Measurements from ENCODE around the gene OXNAD1. TPM values are rescaled to one million over a fixed set of nuclear protein-coding genes. Genes with fewer than 3 reads are reported as not detected.

The OXNAD1 gene
- total and polyA plus RNA-seq, 5 donors from 2014 or later: 31.1 to 109 (median 60.6) TPM

DNA sequence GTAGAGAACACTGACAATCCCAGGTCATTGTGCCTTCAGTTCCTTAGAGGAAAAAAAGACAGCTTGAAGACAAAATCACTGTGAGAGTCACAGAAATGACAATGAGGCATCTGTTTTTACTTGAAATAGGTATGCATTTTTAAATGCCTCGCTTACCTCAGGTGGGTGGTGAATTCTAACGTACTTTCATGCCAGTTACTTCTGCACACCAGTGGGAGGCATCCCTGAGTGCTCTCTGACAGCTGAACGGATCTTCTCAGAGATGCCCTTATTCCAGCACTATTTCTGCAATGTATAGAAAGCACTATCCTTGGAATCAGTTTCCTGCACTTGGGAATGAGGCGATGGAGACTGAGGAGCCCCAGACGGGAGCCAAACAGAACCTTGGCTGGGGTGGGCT, 16.5 kb upstream of the OXNAD1 start:
- Mint-ChIP-seq H3K4me3 (no peak overlapping the region), H3K27ac (no peak overlapping the region)
- ATAC-seq (ENCODE audit: low read depth in 2 of 2): no peak

GRCh38 chr3:16249336-16249735, 15.7 kb upstream of the OXNAD1 start:
- peak in 1 of 3 donors; percentile 31 for DNase-seq

More for the DNA sequence above, 16.5 kb upstream of the OXNAD1 start:
- no peaks in the 10 kb centered on the region for H3K27me3 Mint-ChIP-seq
- H3K27ac ChIP-seq (ENCODE audit: insufficient read depth, low read length, poor library complexity, severe bottlenecking): no peak overlapping the region
- H3K27me3 ChIP-seq (ENCODE audit: control insufficient read depth, insufficient read depth, low read length): no peaks in the 10 kb centered on the region
- no peak overlapping the region for H3K4me3 ChIP-seq (ENCODE audit: low read depth, low read length)
- no peak for DNase-seq
- H3K36me3 Mint-ChIP-seq: peaks cover 1% of the 10 kb centered on the region
- no peaks in the 10 kb centered on the region for H3K9me3 ChIP-seq (ENCODE audit: control insufficient read depth in 2 of 2, low read length in 2 of 2)
- H3K9me3 Mint-ChIP-seq: no peaks in the 10 kb centered on the region
- peaks cover 0 to 10% (median 0%) of the 10 kb centered on the region in 4 donors for H3K4me1 Mint-ChIP-seq
- H3K4me1 ChIP-seq (ENCODE audit: control insufficient read depth, insufficient read depth, low read length, poor library complexity, severe bottlenecking): peaks cover 5% of the 10 kb centered on the region
- H3K36me3 ChIP-seq (ENCODE audit: control insufficient read depth, insufficient read depth, low read length): no peaks in the 10 kb centered on the region

DNA sequence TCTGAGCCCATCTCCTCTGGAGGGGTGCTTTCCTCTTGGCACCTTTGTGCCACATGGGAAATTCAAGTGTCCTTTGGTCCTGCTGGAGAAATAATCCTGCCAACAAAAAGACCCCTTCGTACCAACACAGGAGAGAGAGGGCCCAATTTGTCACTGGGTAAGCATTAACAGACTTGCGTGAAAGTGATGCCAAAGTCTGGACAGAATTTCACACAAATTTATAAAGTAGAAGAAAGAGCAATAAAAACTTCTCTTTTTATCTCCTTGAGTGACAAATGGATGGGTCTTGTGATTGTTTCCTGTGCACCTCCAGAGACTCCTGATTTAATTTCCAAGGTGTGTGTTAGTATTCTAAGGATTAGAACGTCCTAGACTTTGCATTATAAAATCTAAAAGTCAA, 15.1 kb upstream of the OXNAD1 start:
- H3K4me3 ChIP-seq (ENCODE audit: low read depth, low read length): no peak overlapping the region
- H3K27me3 Mint-ChIP-seq: no peaks in the 10 kb centered on the region
- H3K9me3 ChIP-seq (ENCODE audit: control insufficient read depth in 2 of 2, low read length in 2 of 2): no peaks in the 10 kb centered on the region
- no peaks in the 10 kb centered on the region for H3K36me3 Mint-ChIP-seq
- ATAC-seq (ENCODE audit: low read depth in 2 of 2): no peak
- H3K4me3 Mint-ChIP-seq: no peak overlapping the region
- no peak overlapping the region for H3K27ac ChIP-seq (ENCODE audit: insufficient read depth, low read length, poor library complexity, severe bottlenecking)
- H3K4me1 ChIP-seq (ENCODE audit: control insufficient read depth, insufficient read depth, low read length, poor library complexity, severe bottlenecking): peaks cover 5% of the 10 kb centered on the region
- no peaks in the 10 kb centered on the region for H3K9me3 Mint-ChIP-seq
- no peak overlapping the region for H3K27ac Mint-ChIP-seq
- H3K27me3 ChIP-seq (ENCODE audit: control insufficient read depth, insufficient read depth, low read length): no peaks in the 10 kb centered on the region
- no peak for DNase-seq
- H3K4me1 Mint-ChIP-seq: peaks cover 0 to 10% (median under 1%) of the 10 kb centered on the region in 4 donors
- no peaks in the 10 kb centered on the region for H3K36me3 ChIP-seq (ENCODE audit: control insufficient read depth, insufficient read depth, low read length)

More at GRCh38 chr3:16249336-16249735, 15.7 kb upstream of the OXNAD1 start:
- no peaks in the 10 kb centered on the region for H3K36me3 Mint-ChIP-seq
- peaks cover 5% of the 10 kb centered on the region for H3K4me1 ChIP-seq (ENCODE audit: control insufficient read depth, insufficient read depth, low read length, poor library complexity, severe bottlenecking)
- no peaks in the 10 kb centered on the region for H3K9me3 ChIP-seq (ENCODE audit: control insufficient read depth in 2 of 2, low read length in 2 of 2)
- H3K27ac Mint-ChIP-seq: no peak overlapping the region
- H3K9me3 Mint-ChIP-seq: no peaks in the 10 kb centered on the region
- no peak overlapping the region for H3K27ac ChIP-seq (ENCODE audit: insufficient read depth, low read length, poor library complexity, severe bottlenecking)
- peaks cover 0 to 10% (median 0%) of the 10 kb centered on the region in 4 donors for H3K4me1 Mint-ChIP-seq
- H3K4me3 ChIP-seq (ENCODE audit: low read depth, low read length): no peak overlapping the region
- H3K36me3 ChIP-seq (ENCODE audit: control insufficient read depth, insufficient read depth, low read length): no peaks in the 10 kb centered on the region
- no peak overlapping the region for H3K4me3 Mint-ChIP-seq
- H3K27me3 ChIP-seq (ENCODE audit: control insufficient read depth, insufficient read depth, low read length): no peaks in the 10 kb centered on the region
- no peaks in the 10 kb centered on the region for H3K27me3 Mint-ChIP-seq
- no peak for ATAC-seq (ENCODE audit: low read depth in 2 of 2)

DNA sequence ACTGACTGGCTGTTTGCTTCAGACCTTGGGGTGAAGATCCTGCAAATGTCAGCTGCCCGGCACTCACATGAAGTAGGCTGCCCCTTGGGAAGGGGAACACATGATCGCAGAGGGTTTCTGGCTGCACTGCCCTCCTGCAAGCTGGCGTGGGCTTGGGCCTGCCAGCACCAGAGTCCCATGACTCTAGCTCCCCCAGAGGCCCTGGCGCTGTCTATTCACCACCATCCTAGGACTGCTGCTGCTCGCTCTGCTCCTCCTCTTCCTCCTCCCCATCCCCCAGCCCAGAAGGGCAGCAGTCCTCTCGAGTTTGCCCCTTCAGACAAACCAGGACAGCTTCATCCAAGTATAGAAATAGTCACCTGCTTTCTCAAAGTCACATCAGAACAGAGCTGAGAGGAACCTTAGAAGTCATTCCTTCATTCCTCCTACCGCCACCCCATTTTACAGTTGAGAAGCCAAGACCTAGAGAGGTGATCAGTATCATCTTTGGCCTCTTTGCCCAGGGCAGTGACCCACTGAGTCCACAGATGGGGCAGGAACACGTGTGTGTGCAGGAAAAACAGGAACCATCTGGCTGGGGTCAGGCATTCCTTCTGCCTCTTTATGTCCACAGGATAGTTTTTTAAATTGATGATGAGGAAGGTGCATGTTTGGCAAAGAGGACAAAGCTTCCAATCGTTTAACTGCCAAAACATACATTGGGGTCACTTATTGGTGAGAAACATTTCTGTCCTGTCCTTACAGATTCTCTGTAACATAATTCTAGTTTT, 13.5 kb upstream of the OXNAD1 start:
- no peak overlapping the region for H3K4me3 Mint-ChIP-seq
- H3K4me1 Mint-ChIP-seq: peaks cover 0 to 10% (median 3%) of the 10 kb centered on the region in 4 donors
- H3K4me1 ChIP-seq (ENCODE audit: control insufficient read depth, insufficient read depth, low read length, poor library complexity, severe bottlenecking): peaks cover 5% of the 10 kb centered on the region
- H3K27ac Mint-ChIP-seq: no peak overlapping the region
- H3K36me3 Mint-ChIP-seq: peaks cover under 1% of the 10 kb centered on the region
- no peaks in the 10 kb centered on the region for H3K36me3 ChIP-seq (ENCODE audit: control insufficient read depth, insufficient read depth, low read length)
- H3K27me3 ChIP-seq (ENCODE audit: control insufficient read depth, insufficient read depth, low read length): no peaks in the 10 kb centered on the region
- ATAC-seq (ENCODE audit: low read depth in 2 of 2): no peak
- no peaks in the 10 kb centered on the region for H3K9me3 ChIP-seq (ENCODE audit: control insufficient read depth in 2 of 2, low read length in 2 of 2)
- no peak for DNase-seq
- H3K9me3 Mint-ChIP-seq: no peaks in the 10 kb centered on the region
- H3K27me3 Mint-ChIP-seq: no peaks in the 10 kb centered on the region
- no peak overlapping the region for H3K27ac ChIP-seq (ENCODE audit: insufficient read depth, low read length, poor library complexity, severe bottlenecking)
- H3K4me3 ChIP-seq (ENCODE audit: low read depth, low read length): no peak overlapping the region

DNA sequence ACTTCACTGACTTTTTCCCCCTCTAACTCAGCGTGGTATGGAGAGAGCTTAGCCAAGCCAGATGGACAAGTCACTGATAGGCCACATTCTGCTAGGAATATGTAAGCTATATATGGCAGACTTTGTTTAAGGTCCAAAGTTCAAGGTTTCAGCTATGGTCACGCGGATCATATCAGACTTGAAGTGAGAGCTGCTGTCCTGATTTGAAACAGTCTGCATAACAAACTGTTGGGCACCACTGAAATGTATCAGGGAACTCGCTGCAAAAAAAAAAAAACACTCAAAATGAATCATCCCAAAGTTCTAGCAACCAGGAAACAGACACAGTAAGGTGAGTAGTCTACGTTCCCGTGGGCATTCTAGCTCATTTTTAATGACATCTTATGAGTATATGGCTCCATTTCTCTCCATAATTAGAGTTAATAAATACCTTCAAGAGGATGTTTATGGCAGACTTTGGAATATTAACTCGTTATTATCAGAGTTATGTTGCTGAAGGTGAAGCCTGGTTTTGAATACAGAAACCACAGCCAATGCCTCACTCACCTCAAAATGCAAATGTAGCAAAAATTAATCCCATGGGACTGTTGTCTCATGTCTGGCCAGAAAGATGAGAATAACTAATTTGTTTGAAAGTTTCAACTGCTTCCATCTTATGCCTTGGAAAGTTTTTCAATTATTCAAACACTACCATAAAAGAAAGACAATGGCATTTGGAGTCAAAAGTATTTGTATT, 12.6 kb upstream of the OXNAD1 start:
- no peak overlapping the region for H3K27ac ChIP-seq (ENCODE audit: insufficient read depth, low read length, poor library complexity, severe bottlenecking)
- peaks cover 5% of the 10 kb centered on the region for H3K4me1 ChIP-seq (ENCODE audit: control insufficient read depth, insufficient read depth, low read length, poor library complexity, severe bottlenecking)
- no peak overlapping the region for H3K27ac Mint-ChIP-seq

GRCh38 chr3:16252988-16253387, 12.0 kb upstream of the OXNAD1 start:
- no peaks in the 10 kb centered on the region for H3K27me3 ChIP-seq (ENCODE audit: control insufficient read depth, insufficient read depth, low read length)
- DNase-seq: no peak
- Mint-ChIP-seq H3K27me3 (no peaks in the 10 kb centered on the region), H3K4me1 (peaks cover 0 to 6% (median 3%) of the 10 kb centered on the region in 4 donors), H3K9me3 (no peaks in the 10 kb centered on the region), H3K27ac (no peak overlapping the region), H3K36me3 (peaks cover 5% of the 10 kb centered on the region), H3K4me3 (no peak overlapping the region)
- H3K4me3 ChIP-seq (ENCODE audit: low read depth, low read length): no peak overlapping the region
- no peaks in the 10 kb centered on the region for H3K4me1 ChIP-seq (ENCODE audit: control insufficient read depth, insufficient read depth, low read length, poor library complexity, severe bottlenecking)
- no peaks in the 10 kb centered on the region for H3K36me3 ChIP-seq (ENCODE audit: control insufficient read depth, insufficient read depth, low read length)
- H3K9me3 ChIP-seq (ENCODE audit: control insufficient read depth in 2 of 2, low read length in 2 of 2): no peaks in the 10 kb centered on the region
- ATAC-seq (ENCODE audit: low read depth in 2 of 2): no peak
- no peak overlapping the region for H3K27ac ChIP-seq (ENCODE audit: insufficient read depth, low read length, poor library complexity, severe bottlenecking)

More for the DNA sequence above, 12.6 kb upstream of the OXNAD1 start:
- Histone ChIP-seq H3K4me3 (ENCODE audit: low read depth, low read length) (no peak overlapping the region), H3K36me3 (ENCODE audit: control insufficient read depth, insufficient read depth, low read length) (no peaks in the 10 kb centered on the region), H3K9me3 (ENCODE audit: control insufficient read depth in 2 of 2, low read length in 2 of 2) (no peaks in the 10 kb centered on the region), H3K27me3 (ENCODE audit: control insufficient read depth, insufficient read depth, low read length) (no peaks in the 10 kb centered on the region)
- Mint-ChIP-seq H3K27me3 (no peaks in the 10 kb centered on the region), H3K9me3 (no peaks in the 10 kb centered on the region), H3K4me1 (peaks cover 0 to 6% (median 3%) of the 10 kb centered on the region in 4 donors), H3K4me3 (no peak overlapping the region), H3K36me3 (peaks cover 5% of the 10 kb centered on the region)
- DNase-seq: no peak
- no peak for ATAC-seq (ENCODE audit: low read depth in 2 of 2)

DNA sequence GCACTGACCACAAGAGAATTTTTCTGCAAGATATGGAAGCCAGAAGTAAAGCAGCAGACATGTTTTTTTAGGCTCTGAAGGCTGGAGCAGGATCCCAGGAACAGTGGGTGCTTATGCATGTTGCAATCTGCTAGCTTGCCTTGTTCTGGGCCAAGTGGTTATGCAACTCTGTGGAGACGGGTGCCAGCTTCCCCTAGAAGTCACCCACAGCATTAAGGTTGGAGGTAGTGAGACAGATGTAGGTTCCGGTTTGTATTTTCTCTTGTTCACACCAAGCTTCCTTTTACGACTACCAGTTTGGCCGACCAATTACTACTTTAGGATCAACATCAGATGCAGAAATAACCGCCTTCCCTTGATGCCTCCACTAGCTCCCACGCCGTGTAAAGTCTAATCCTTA, 11.4 kb upstream of the OXNAD1 start:
- Mint-ChIP-seq H3K27ac (no peak overlapping the region), H3K36me3 (peaks cover 5% of the 10 kb centered on the region)
- DNase-seq: no peak

More for the DNA sequence above, 11.4 kb upstream of the OXNAD1 start:
- Histone ChIP-seq H3K4me1 (ENCODE audit: control insufficient read depth, insufficient read depth, low read length, poor library complexity, severe bottlenecking) (no peaks in the 10 kb centered on the region), H3K36me3 (ENCODE audit: control insufficient read depth, insufficient read depth, low read length) (peaks cover 2% of the 10 kb centered on the region), H3K27me3 (ENCODE audit: control insufficient read depth, insufficient read depth, low read length) (no peaks in the 10 kb centered on the region), H3K4me3 (ENCODE audit: low read depth, low read length) (no peak overlapping the region), H3K9me3 (ENCODE audit: control insufficient read depth in 2 of 2, low read length in 2 of 2) (no peaks in the 10 kb centered on the region), H3K27ac (ENCODE audit: insufficient read depth, low read length, poor library complexity, severe bottlenecking) (no peak overlapping the region)
- Mint-ChIP-seq H3K4me3 (no peak overlapping the region), H3K9me3 (no peaks in the 10 kb centered on the region), H3K4me1 (peaks cover 0 to 6% (median 2%) of the 10 kb centered on the region in 4 donors), H3K27me3 (no peaks in the 10 kb centered on the region)
- no peak for ATAC-seq (ENCODE audit: low read depth in 2 of 2)

Data from CD4-positive, CD25-positive, alpha-beta regulatory T cell (primary cell).